Mucosa of rectum (tissue), 2 donors: ENCODE data around the gene WDFY3.

Experiments
- H3K27ac ChIP-seq, 2 donors: one replicate each; pipeline ENCODE4 v1.7.0; 2013; ENCODE audit warnings: inconsistent platforms in 2 of 2, low read depth in 2 of 2, low read length in 2 of 2
- H3K27me3 ChIP-seq, 2 donors: one replicate each; pipeline ENCODE4 v1.7.0; 2013; ENCODE audit warnings: low read length in 2 of 2; ENCODE audit not compliant: control insufficient read depth in 2 of 2, insufficient read depth in 2 of 2
- H3K36me3 ChIP-seq, 2 donors: one replicate each; pipeline ENCODE4 v1.7.0; 2013; ENCODE audit warnings: low read length in 2 of 2; ENCODE audit not compliant: control insufficient read depth in 2 of 2, insufficient read depth in 2 of 2
- H3K4me1 ChIP-seq, 2 donors: one replicate each; pipeline ENCODE4 v1.7.0; 2013; ENCODE audit warnings: low read length in 2 of 2, mild to moderate bottlenecking in 1 of 2; ENCODE audit not compliant: control insufficient read depth in 2 of 2, insufficient read depth in 2 of 2
- H3K4me3 ChIP-seq, 2 donors: one replicate each; pipeline ENCODE4 v1.7.0; 2013; ENCODE audit warnings: low read length in 2 of 2
- H3K9ac ChIP-seq, 2 donors: one replicate each; pipeline ENCODE4 v1.7.0; 2013; ENCODE audit warnings: low read length in 2 of 2, low read depth in 1 of 2, mild to moderate bottlenecking in 1 of 2
- H3K9me3 ChIP-seq, 2 donors: one replicate each; pipeline ENCODE4 v1.7.0; 2013; ENCODE audit warnings: low read length in 2 of 2; ENCODE audit not compliant: control insufficient read depth in 2 of 2
- donor health status: healthy.
- donor health status: Normal muscosa, but diverticular disease.

WDFY3 gene

DNA sequence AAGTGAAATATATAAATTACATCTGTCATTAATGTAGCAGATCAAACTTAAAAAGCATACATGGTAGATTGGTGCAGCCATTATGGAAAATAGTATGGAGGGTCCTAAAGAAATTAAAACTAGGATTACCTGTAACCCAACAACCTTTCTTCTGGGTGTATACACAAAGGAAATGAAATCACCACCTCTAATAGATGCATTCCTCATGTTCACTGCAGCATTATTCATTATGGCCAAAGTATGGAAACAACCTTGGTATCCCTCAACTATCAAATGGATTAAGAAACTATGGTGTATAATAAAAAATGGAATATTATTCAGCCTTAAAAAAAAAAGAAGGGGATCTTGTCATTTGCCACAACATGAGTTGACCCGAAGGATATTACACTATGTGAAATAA is 13.7 kb downstream of the WDFY3 start:
- H3K9ac ChIP-seq = no peak overlapping the region
- no peak overlapping the region for H3K27ac ChIP-seq
- no peak overlapping the region for H3K4me3 ChIP-seq
- no peaks in the 10 kb centered on the region for H3K9me3 ChIP-seq
- H3K4me1 ChIP-seq = no peaks in the 10 kb centered on the region
- no peaks in the 10 kb centered on the region for H3K27me3 ChIP-seq
- H3K36me3 ChIP-seq = no peaks in the 10 kb centered on the region

DNA sequence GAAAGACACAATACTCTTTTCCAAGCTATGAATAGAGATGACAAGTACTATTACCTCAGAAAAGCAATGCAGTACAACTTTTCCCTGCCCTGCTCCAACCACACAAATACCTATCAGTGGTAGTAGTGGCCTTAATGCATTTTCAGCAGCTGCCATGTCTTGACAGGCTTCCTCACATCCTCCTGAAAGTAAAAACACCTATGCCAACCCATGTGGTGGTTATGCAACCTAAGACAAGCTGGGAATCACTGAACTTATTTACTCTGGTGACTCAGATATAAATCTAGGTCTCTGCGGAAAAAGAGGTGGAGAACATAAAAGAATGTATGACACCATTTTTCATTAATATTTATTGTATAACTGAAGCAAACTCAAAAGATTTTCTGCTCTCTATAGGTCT is 14.5 kb downstream of the WDFY3 start:
- Histone ChIP-seq H3K27ac (no peak overlapping the region), H3K27me3 (no peaks in the 10 kb centered on the region), H3K4me1 (no peaks in the 10 kb centered on the region)

DNA sequence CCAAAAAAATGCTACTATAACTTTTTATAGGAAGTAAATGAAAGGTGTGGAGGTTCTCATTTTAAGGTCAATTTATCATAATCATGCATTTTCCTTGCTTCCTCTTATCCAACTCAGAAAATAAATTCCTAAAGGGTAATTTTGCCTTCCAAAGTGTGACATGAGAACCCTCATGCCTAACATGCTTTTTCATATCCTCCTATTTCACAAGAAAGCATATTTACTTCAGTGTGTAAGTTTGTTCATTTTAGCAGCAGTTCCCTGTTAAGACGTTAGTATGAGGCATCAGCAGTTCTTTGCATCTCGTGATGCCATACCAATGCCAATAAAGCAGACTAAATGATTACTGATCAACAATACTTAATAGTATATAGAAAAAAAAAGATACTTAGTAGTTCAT is 18.4 kb downstream of the WDFY3 start:
- Histone ChIP-seq H3K27ac (no peak overlapping the region), H3K4me1 (no peaks in the 10 kb centered on the region), H3K36me3 (no peaks in the 10 kb centered on the region), H3K9ac (no peak overlapping the region), H3K4me3 (no peak overlapping the region), H3K27me3 (no peaks in the 10 kb centered on the region), H3K9me3 (no peaks in the 10 kb centered on the region)

More for the DNA sequence above, 14.5 kb downstream of the WDFY3 start:
- H3K9ac ChIP-seq = no peak overlapping the region
- no peaks in the 10 kb centered on the region for H3K9me3 ChIP-seq
- H3K4me3 ChIP-seq = no peak overlapping the region
- no peaks in the 10 kb centered on the region for H3K36me3 ChIP-seq

DNA sequence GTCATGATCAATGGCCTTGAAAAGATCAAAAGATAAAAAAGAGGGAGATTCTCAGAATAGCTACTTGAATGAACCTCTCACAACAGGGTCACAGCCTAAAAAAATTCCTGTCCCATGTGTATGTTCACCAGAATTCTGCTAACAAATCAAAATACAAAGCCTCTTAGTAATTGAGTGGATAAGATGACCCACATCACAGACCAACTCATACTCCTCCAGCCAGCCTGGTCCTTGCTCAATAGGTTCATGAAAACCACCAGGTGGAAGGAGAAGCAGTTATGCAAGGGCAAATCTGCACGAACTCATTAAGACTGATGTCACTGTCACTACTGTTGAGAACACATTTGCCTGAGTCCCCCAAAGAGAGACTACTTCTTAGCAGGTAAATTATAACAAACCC is 21.5 kb downstream of the WDFY3 start:
- no peaks in the 10 kb centered on the region for H3K9me3 ChIP-seq
- H3K9ac ChIP-seq = no peak overlapping the region
- H3K27me3 ChIP-seq = no peaks in the 10 kb centered on the region
- H3K4me1 ChIP-seq = no peaks in the 10 kb centered on the region
- no peak overlapping the region for H3K27ac ChIP-seq
- no peak overlapping the region for H3K4me3 ChIP-seq
- H3K36me3 ChIP-seq = no peaks in the 10 kb centered on the region

DNA sequence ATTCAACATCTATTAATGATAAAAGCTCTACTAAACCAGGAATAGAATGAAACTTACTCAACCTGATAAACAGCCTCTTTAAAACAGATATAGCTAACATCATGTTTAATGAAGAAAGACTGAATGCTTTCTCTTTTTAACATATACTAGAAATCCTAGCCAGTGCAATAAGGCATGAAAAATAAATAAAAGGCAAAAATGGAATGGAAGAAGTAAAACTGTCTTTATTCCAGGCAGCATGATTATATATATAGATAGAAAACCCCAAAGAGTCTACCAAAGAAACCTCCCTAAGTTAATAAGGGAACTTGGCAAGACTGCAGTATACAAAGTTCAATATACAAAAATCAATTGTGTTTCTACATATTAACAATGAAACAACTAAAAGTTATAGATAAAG is 25.5 kb downstream of the WDFY3 start:
- Histone ChIP-seq H3K4me1 (no peaks in the 10 kb centered on the region), H3K27ac (no peak overlapping the region), H3K9me3 (no peaks in the 10 kb centered on the region), H3K36me3 (no peaks in the 10 kb centered on the region), H3K27me3 (no peaks in the 10 kb centered on the region), H3K9ac (no peak overlapping the region), H3K4me3 (no peak overlapping the region)

DNA sequence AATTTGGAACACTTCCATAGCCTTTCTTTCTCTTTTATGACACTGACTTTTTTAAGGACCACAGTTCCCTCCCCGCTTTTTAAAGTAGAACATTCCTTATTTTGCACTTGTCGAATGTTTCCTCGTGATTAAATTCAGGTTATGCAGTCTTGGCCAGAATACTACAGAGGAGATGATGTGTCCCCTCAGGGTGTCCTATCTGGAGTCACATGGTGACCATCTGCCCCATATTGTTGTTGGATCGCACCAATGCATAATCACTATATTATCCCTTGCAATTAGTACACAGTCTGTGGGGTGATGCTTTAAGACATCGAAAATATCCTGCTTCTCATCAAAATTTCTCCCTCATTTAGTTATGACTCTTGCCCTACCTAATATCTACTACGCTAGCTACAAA is 27.4 kb downstream of the WDFY3 start:
- Histone ChIP-seq H3K27me3 (no peaks in the 10 kb centered on the region), H3K36me3 (no peaks in the 10 kb centered on the region), H3K4me3 (no peak overlapping the region), H3K9me3 (no peaks in the 10 kb centered on the region), H3K27ac (no peak overlapping the region), H3K9ac (no peak overlapping the region), H3K4me1 (no peaks in the 10 kb centered on the region)

DNA sequence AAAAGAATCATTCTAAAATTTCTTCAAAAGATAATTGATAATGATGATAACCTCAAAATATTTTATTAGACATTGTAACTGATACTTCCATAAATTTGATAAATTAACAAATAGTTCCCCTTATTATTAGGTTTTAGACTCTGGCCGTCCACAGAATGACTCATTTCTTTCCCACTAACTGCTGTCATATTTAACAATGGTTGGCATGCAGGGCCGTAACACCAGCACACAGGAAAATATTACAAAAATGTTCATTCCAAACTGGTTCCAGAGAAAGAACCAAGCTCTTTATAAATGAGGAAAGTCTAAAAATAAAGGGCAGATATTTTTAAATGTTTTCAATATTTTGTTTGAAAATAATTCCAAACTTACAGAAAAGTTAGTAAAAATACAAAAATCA is 28.2 kb downstream of the WDFY3 start:
- Histone ChIP-seq H3K36me3 (no peaks in the 10 kb centered on the region), H3K9me3 (no peaks in the 10 kb centered on the region), H3K4me3 (no peak overlapping the region), H3K27ac (no peak overlapping the region), H3K9ac (no peak overlapping the region), H3K4me1 (no peaks in the 10 kb centered on the region), H3K27me3 (no peaks in the 10 kb centered on the region)

DNA sequence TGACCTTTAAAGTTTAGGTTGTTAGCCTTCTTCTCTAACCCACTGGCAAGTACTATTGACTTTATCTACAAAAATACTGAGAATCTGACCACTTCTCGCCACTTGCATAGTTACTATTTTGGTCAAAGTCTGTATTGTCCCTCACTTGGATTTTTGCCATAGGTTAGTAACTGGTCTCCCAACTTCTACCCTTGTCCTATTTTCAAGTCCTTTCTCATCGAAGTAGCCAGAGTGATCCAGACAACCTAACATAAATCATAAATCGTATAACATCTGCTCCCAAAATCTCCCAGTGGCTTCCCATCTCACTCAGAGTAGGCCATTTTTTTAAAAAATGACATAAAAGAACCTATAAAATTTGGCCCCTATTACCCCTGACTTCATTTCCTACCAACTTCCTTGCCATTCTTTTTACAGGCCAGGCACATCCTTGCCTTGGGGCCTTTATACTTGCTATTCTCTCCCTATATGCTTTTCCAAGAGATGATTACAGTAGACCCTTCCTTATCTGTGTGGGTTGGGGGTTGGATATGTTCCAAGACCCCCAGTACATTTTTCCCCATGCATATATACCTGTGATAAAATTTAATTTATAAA is 29.0 kb downstream of the WDFY3 start:
- Histone ChIP-seq H3K36me3 (no peaks in the 10 kb centered on the region), H3K27ac (no peak overlapping the region), H3K4me3 (no peak overlapping the region), H3K9me3 (no peaks in the 10 kb centered on the region), H3K27me3 (no peaks in the 10 kb centered on the region), H3K4me1 (no peaks in the 10 kb centered on the region), H3K9ac (no peak overlapping the region)

DNA sequence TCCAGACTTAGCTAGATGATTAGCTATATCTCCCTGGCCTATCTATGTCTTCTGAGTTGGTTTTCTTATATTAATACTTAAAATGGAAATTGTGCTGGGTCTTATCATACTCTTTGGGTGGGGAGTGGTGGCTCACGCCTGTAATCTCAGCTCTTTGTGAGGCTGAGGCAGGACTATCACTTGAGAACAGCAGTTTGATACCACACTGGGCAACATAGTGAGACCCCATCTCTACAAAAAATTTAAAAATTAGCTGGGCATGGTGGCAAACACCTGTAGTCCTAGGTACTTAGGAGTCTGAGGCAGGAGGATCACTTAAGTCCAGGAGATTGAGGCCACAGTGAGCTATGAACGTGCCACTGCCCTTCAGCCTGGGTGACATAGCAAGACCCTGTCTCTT is 30.4 kb downstream of the WDFY3 start:
- no peak overlapping the region for H3K9ac ChIP-seq
- H3K9me3 ChIP-seq = no peaks in the 10 kb centered on the region
- no peaks in the 10 kb centered on the region for H3K4me1 ChIP-seq
- H3K4me3 ChIP-seq = no peak overlapping the region
- peaks cover 0 to 2% of the 10 kb centered on the region in 2 donors for H3K36me3 ChIP-seq
- no peaks in the 10 kb centered on the region for H3K27me3 ChIP-seq
- no peak overlapping the region for H3K27ac ChIP-seq

DNA sequence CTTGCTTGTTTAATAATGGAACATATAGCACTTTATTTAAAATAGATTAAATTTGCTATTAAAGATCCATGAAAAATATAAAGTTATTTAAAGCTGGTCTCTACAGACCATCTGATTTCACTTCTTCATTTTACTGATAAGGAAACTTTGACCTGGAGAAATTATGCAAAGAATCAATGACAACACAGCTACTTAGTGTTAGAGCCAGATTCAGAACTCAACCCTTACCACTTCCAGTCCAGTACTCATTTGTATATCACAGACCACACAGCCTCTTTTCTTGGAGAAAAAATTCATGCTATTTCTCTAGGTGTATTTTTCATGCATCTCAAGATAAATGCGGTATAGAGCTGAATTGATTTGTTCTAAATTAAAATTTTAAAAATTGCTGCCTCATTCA is 34.0 kb downstream of the WDFY3 start:
- no peaks in the 10 kb centered on the region for H3K9me3 ChIP-seq
- no peak overlapping the region for H3K4me3 ChIP-seq
- H3K9ac ChIP-seq = no peak overlapping the region
- no peaks in the 10 kb centered on the region for H3K4me1 ChIP-seq
- no peak overlapping the region for H3K27ac ChIP-seq
- peaks cover 0 to 5% of the 10 kb centered on the region in 2 donors for H3K36me3 ChIP-seq
- no peaks in the 10 kb centered on the region for H3K27me3 ChIP-seq

DNA sequence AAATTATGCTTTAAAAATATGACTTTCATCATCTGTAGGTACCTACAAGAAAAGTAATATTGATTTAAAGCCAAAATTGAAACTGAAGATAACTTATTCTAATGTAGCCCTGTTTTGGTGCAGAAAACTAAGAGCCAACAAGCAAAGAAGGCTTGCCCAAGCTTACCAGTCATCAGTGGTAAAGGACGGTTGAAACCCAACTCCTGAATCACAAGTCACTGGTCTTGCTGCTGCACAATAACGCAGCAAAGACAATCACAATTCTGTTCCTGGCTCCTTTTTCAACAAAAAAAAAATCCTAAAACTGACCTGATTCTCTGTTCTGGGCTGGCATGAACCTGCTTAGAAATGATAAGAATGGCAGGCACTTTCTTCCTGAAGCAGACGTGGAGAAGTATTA is 34.5 kb downstream of the WDFY3 start:
- Histone ChIP-seq H3K27ac (no peak overlapping the region), H3K36me3 (peaks cover 0 to 5% of the 10 kb centered on the region in 2 donors), H3K4me3 (no peak overlapping the region), H3K27me3 (no peaks in the 10 kb centered on the region), H3K4me1 (no peaks in the 10 kb centered on the region), H3K9me3 (no peaks in the 10 kb centered on the region), H3K9ac (no peak overlapping the region)
